Measurements from ENCODE around the gene FBRSL1. TPM values are rescaled to one million over a fixed set of nuclear protein-coding genes. Genes with fewer than 3 reads are reported as not detected.

FBRSL1 gene
- total and polyA plus RNA-seq, 7 donors: 3.9 to 37.0 (median 10.3) TPM

GRCh38 chr12:132508860-132509732, 19.1 kb downstream of the FBRSL1 start:
- Histone ChIP-seq H3K4me1 (peaks cover 0 to 35% (median 34%) of the 10 kb centered on the region in 4 donors), H3K36me3 (peaks cover 0 to 32% (median 10%) of the 10 kb centered on the region in 4 donors), H3K27ac (no peak overlapping the region), H3K9me3 (no peaks in the 10 kb centered on the region), H3K27me3 (no peaks in the 10 kb centered on the region), H3K4me3 (no peak overlapping the region)
- intact Hi-C loops (cut with DNase I): no loop called here
- TF ChIP-seq EP300 (IDR thresholded peaks at IDR 0.05): no peak
- TF ChIP-seq POLR2A (IDR thresholded peaks at IDR 0.05): no peak
- TF ChIP-seq, protein P1, sequence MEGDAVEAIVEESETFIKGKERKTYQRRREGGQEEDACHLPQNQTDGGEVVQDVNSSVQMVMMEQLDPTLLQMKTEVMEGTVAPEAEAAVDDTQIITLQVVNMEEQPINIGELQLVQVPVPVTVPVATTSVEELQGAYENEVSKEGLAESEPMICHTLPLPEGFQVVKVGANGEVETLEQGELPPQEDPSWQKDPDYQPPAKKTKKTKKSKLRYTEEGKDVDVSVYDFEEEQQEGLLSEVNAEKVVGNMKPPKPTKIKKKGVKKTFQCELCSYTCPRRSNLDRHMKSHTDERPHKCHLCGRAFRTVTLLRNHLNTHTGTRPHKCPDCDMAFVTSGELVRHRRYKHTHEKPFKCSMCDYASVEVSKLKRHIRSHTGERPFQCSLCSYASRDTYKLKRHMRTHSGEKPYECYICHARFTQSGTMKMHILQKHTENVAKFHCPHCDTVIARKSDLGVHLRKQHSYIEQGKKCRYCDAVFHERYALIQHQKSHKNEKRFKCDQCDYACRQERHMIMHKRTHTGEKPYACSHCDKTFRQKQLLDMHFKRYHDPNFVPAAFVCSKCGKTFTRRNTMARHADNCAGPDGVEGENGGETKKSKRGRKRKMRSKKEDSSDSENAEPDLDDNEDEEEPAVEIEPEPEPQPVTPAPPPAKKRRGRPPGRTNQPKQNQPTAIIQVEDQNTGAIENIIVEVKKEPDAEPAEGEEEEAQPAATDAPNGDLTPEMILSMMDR (IDR thresholded peaks at IDR 0.05): no peak
- no peak for TF ChIP-seq POLR2AphosphoS5 (IDR thresholded peaks at IDR 0.05)
- no peak for DNase-seq
- 96 to 97% methylated on average over 53 of the region's 53 CpGs for WGBS, 2 donors

DNA sequence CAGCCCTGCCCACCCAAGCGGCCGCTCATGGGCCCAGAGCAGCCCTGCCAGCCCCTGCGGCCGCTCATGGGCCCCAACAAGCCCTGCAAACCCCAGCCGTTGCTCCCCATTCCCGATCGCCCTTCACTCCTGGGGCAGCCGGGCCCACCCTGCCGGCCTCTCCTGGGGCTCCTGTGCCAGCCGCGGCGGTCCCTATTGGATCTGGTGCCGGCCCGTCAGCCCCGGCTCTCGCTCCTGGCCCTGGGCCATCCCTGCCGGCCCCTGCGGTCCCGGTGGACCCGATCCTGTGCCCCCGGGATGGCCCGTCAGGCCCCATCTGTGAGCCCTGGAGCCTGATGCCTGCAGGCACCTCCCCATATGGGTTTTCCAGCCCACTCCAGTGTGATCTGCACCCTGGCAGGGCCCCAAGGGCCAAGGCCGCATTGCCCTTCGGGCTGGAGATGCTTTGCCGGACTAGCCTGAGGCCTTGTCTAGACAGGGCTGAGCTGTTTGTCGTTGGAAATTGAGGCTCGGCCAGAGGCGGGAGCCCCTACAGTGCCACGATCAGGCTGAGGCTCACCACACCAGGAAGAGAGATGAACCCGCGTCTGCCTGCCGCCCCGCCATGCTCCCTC, 20.3 kb downstream of the FBRSL1 start:
- 95 to 96% methylated on average over 33 of the region's 33 CpGs for WGBS, 2 donors
- no peak overlapping the region for H3K4me3 ChIP-seq
- intact Hi-C loops (cut with DNase I): no loop called here
- TF ChIP-seq, protein P1 (IDR thresholded peaks at IDR 0.05): no peak
- TF ChIP-seq POLR2AphosphoS5 (IDR thresholded peaks at IDR 0.05) (no peak), POLR2A (IDR thresholded peaks at IDR 0.05) (no peak), EP300 (IDR thresholded peaks at IDR 0.05) (no peak)
- peaks cover 4 to 35% (median 10%) of the 10 kb centered on the region in 4 donors for H3K36me3 ChIP-seq
- H3K9me3 ChIP-seq: no peaks in the 10 kb centered on the region
- H3K27me3 ChIP-seq: no peaks in the 10 kb centered on the region
- no peak for DNase-seq
- peaks cover 0 to 24% (median 23%) of the 10 kb centered on the region in 4 donors for H3K4me1 ChIP-seq
- H3K27ac ChIP-seq: no peak overlapping the region

DNA sequence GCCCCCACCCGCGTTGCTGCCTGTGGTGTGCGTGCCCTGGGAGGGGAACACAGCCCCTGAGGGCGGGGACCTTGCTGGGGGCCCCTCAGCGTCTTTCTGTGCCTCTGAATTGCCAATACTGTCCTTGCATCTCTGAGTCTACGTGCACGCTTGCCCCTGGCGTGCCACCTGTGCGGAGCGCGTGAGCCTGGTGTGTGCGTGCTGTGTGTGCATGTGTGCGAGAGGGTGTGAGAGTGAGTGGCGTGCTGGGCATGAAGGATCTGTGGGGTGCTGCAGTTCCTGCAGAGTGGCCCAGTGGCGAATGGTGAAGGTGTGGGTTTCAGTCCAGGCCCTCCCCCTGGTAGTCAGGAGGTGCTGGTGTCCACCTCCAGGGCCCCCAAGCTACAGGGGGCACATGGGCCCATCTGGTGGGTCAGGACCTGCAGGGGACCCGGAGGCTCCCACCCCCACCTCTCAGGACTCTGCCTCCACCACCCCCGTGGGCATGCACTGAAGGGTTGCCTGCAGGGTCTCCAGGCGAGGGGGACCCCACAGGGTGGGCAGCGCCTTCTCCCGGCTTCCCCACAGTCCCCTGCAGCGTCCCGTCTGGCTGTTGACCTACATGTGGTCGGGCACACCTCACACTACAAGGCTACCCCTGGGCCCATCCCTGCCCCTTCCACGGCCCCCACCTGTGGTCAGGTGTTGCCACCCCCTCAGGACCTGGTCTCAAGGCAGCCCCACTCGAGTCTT, 21.0 kb downstream of the FBRSL1 start:
- no peak for DNase-seq
- WGBS, 2 donors: 94% methylated on average over 25 of the region's 25 CpGs
- H3K27me3 ChIP-seq: no peaks in the 10 kb centered on the region
- peaks cover 4 to 39% (median 10%) of the 10 kb centered on the region in 4 donors for H3K36me3 ChIP-seq
- intact Hi-C loops (cut with DNase I): no loop called here
- H3K4me3 ChIP-seq: no peak overlapping the region
- no peak overlapping the region for H3K27ac ChIP-seq
- no peaks in the 10 kb centered on the region for H3K9me3 ChIP-seq
- peaks cover 0 to 17% (median 16%) of the 10 kb centered on the region in 4 donors for H3K4me1 ChIP-seq
- TF ChIP-seq, protein P1 (IDR thresholded peaks at IDR 0.05): no peak
- no peak for TF ChIP-seq POLR2AphosphoS5 (IDR thresholded peaks at IDR 0.05)
- TF ChIP-seq POLR2A (IDR thresholded peaks at IDR 0.05): no peak
- TF ChIP-seq EP300 (IDR thresholded peaks at IDR 0.05): no peak

- 80 to 89% methylated on average over 19 of the region's 19 CpGs for WGBS, 2 donors
- TF ChIP-seq EP300 (IDR thresholded peaks at IDR 0.05): no peak
- no peak for TF ChIP-seq POLR2A (IDR thresholded peaks at IDR 0.05)
- TF ChIP-seq POLR2AphosphoS5 (IDR thresholded peaks at IDR 0.05): no peak
- TF ChIP-seq, protein P1 (IDR thresholded peaks at IDR 0.05): no peak
- Histone ChIP-seq H3K27me3 (no peaks in the 10 kb centered on the region), H3K9me3 (no peaks in the 10 kb centered on the region), H3K36me3 (peaks cover 4 to 42% (median 10%) of the 10 kb centered on the region in 4 donors), H3K4me3 (no peak overlapping the region), H3K4me1 (peaks cover 0 to 9% (median 9%) of the 10 kb centered on the region in 4 donors), H3K27ac (no peak overlapping the region)
- no peak for DNase-seq
- intact Hi-C loops (cut with DNase I): no loop called here
Observed at GRCh38 chr12:132511516-132512196, 21.7 kb downstream of the FBRSL1 start.

All from sigmoid colon (tissue), 7 donors.